GM18861 (cell line): ENCODE measurements around the gene ZNF488.
"Not testable (repeated sequence)": the region's sequence is repeated elsewhere in the genome, so short reads cannot be mapped to it uniquely, and the experiment has no call there.

Experiments
- ATAC-seq: cut with Tn5 transposase; IDR thresholded peaks from one replicate; pipeline ENCODE4 v1.9.1; 2021; ENCODE audit not compliant: unreplicated experiment

The ZNF488 gene, protein sequence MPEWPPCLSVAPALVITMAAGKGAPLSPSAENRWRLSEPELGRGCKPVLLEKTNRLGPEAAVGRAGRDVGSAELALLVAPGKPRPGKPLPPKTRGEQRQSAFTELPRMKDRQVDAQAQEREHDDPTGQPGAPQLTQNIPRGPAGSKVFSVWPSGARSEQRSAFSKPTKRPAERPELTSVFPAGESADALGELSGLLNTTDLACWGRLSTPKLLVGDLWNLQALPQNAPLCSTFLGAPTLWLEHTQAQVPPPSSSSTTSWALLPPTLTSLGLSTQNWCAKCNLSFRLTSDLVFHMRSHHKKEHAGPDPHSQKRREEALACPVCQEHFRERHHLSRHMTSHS

GRCh38 chr10:47384148-47384921 lies at the start of gene ZNF488:
ZNF488 (minus strand) TSS chr10:47384293; CDS start chr10:47368829, 15,464 bp downstream.
- ATAC-seq = peak; percentile 83

DNA sequence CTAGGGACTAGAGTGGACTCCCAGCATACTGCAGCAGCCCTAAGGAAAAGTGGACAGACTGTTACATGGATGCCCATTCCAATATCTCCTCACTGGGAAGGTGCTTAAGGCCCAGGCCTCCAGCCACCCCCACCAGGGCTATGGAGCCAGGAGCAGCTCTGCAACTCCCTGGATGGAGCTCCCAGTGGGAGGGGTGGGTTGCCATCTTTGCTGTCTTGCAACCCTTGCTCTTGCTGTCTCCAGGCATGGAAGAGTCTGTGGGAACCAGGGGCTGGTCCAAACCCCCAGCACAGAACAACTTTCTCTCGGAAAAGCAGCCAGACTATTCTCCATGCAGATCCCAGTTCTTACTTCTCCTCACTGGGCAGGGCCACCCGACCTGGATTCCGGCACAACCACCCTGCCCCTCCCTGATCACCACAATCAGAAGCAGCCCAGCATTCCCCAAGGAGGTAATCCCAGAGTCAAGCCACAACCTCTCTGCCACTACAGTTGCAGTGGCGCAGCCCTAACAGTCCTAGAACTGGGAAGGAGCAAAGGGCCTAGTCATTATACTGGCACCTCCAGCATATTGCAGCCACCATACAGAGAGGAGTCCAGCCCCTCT lies 41.8 kb upstream of the ZNF488 start:
- ATAC-seq = no peak

GRCh38 chr10:47424231-47424630 lies 40.1 kb upstream of the ZNF488 start:
- ATAC-seq = no peak

DNA sequence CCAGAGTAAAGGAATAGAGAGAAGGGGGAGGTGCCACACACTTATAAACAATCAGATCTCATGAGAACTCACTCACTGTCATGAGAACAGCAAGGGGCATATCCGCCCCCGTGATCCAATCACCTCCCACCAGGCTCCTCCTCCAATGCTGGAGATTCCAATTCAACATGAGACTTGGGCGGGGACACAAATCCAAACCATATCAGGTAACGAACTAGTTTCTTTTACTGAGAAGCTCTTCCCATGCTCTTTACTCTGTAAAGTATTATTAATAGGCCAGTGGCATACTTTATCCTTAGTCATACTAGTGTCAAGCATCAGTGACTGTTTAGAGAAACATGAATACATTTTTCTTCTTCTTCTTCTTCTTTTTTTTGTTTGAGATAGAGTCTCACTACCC lies 39.4 kb upstream of the ZNF488 start:
- ATAC-seq = no peak

DNA sequence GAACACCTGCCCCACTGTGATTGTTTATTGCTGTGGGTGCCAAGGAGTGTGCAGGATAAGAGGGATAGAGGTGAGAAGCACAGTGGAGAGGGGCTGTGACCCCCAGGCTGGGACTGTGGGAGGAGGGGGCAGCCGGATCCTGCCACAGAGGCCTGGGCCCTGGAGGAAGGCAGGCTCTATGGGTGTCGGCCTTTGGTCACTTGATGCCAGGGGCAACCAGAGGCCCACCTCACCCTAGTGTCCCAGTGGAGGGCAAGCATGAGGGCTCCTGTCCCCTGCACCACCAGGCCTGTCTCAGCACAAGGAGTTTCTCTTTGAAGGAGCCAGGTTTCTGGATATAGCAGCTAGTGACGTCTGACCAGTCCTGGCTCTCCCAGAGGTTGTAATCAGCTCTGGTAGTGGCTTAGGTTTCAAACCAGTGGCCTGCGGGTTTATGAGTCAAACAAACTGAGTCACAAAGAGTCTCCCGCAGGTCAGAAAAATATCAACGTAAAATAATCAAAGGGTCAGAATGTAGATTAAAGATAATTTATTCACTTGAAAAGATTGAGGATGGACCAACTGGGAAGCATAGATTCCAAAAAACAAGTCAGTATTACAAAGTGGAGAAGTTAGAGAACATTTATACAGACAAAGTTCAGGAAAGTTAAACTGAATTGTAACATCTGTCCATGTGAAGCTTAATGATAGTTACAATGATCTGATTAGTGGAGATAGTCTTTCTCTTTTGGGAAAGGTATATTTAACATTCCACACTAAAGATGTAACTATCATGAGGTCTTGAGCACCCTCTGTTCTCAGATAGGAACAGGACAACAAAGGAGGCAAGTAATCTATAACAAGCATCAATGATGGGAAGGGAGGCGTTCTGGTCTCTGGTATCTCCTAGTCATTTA lies 37.2 kb upstream of the ZNF488 start:
- no peak for ATAC-seq

- ATAC-seq = no peak
Measured at GRCh38 chr10:47420305-47421056, 36.4 kb upstream of the ZNF488 start.

GRCh38 chr10:47419421-47419820 lies 35.3 kb upstream of the ZNF488 start:
- no peak for ATAC-seq

DNA sequence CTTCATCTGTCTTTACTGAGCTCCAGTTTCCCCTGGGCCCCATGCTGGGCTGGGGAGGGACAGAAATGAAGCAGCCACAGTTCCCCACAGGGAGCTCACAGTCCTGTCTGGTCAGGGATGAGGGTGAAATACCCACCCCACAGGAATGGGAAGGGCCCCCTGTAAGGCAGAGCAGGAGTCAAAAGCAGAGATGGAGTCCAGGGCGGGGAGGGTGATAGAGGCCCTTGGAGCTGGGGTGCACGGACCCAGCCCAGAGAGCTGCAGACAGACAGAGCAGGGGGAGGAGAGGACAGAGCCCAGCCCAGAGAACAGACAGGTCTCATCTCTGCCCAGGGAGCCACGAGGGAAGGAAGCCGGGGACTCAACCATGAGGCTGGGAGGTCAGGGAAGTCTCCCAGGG lies 34.9 kb upstream of the ZNF488 start:
- ATAC-seq = no peak

DNA sequence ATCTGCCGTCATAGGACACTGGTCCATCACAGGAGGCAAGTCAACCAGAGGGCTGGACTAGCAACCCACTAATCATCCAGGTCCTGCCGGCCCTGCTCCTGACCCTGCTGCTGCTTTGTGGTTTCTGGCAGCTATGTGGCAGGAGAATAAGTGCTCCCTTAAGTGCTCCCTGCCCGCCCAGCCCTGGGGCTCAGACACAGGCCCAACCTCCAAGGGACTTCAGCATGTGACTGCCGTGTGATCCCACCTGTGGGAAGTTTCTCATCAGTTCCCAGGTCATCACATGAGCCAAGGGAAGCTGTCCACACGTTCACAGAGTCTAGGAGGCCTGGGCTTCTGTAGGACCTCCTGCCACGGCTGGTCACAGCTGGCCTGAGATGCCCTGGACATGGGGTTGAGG lies 34.2 kb upstream of the ZNF488 start:
- no peak for ATAC-seq

GRCh38 chr10:47416305-47417218 lies 32.5 kb upstream of the ZNF488 start:
- not testable (repeated sequence) for ATAC-seq

DNA sequence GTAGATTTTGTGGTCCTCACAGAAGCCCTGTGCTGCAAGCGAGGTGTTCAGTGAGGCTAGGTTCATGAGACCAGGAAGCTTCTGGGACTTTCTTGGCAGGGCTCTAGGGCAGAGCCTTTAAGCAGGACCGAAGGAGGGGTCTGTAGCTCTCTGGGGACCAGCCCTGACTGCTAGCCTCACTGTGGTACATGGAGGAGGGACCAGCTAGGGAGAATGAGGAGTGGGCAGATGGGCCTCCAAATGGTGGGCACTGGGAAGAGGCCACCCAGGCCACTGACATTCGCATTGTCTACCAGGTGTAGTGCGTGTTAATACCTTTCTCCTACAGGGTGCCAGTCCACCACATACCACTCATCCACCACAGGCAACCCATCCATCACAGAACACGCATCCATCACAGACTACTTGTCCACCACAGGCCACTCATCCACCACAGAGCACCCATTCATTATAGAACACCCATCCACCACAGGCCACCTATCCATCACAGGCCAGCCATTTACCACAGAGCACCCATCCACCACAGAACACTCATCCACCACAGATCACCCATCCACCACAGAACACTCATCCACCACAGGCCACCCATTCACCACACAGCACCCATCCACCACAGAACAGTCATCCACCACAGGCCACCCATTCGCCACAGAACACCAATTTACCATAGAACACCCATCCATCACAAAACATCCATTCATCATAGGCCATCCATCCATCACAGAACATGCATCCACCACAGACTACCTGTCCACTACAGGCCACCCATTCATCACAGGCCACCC lies 31.6 kb upstream of the ZNF488 start:
- no peak for ATAC-seq

- no peak for ATAC-seq
Measured at GRCh38 chr10:47414752-47415519, 30.8 kb upstream of the ZNF488 start.

- ATAC-seq = no peak
Measured at GRCh38 chr10:47414227-47414592, 30.1 kb upstream of the ZNF488 start.

GRCh38 chr10:47413531-47414226 lies 29.6 kb upstream of the ZNF488 start:
- ATAC-seq = no peak

DNA sequence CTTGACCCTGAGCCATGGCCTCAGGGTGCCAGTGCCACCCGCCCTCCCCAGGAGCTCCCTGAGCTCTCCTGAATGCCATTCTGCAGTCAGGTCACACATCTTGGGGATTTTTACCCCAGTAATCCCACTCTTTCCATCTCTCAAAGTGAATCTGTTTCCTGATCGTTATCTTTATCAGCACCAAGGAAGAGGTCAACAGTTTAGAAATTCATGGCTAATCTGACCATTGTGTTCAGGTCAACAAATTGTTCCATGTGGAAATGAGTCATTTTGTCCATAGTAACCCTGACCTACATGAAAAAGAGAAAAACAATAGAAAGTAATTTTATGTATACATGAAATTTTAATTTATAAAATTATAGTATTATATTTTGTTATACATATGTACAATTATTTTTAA lies 28.8 kb upstream of the ZNF488 start:
- ATAC-seq = no peak

DNA sequence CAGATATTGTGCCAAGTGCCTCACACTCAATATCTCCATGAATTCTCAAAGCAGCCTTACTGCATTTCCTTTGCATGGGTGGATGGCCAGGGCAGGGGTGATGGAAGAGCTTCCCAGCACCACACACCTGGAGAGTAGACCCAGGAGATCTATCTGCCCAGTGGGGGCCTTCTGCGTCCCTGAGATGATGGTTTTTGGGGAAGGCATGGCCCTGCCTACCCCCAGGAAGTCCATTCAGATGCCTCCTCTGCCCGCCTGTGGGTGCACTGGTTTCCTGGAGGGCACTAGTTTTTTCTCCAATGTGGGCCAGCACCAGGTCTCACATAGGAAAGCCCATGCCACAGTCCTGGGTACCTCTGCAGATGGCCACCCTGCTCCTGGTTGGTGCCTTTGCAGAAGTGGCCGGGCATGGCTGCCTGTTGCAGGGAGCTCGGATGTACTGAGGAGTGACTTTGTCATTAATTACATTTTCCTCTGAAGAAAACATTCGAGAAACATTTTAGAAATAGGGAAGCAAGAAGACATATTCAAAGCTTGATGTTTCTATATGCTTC lies 28.2 kb upstream of the ZNF488 start:
- no peak for ATAC-seq

DNA sequence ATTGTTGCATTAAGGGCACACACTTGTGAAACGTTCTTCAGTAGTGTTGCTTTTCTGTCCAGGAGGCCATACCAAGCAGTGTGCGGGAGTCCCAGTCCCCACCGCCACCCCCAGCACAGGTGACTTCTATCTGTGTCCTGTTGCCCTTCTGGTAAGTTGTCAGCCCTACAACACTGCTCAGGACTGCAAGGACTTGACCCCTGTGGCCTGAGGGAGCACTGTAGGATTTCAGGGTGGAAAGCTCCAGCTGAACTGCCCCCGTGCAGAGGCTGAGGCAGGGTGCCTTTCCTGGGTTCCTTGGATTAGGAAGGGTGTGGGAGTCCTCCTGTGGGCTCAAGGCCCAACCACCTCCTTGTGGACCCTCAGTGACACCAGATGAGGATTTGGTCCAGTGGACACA lies 26.8 kb upstream of the ZNF488 start:
- no peak for ATAC-seq
